ENCODE data around the gene DISC1.

DNA sequence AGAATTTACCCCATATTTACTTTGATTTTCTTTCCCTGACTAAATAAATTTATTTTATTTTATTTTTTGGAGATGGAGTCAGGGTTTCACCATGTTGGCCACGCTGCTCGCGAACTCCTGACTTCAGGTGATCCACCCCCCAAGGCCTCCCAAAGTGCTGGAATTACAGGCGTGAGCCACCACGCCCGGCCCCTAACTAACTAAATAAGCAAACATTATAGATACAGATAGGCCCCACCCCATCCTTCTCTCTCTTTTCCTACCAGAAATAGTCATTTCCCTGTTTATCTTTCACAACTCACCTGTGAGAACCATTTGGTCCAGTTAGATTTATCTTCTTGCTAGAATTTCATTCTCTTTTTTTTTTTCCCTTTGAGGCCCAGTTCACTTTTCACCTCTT, 167.3 kb downstream of the DISC1 start:
- TF ChIP-seq, protein P1, sequence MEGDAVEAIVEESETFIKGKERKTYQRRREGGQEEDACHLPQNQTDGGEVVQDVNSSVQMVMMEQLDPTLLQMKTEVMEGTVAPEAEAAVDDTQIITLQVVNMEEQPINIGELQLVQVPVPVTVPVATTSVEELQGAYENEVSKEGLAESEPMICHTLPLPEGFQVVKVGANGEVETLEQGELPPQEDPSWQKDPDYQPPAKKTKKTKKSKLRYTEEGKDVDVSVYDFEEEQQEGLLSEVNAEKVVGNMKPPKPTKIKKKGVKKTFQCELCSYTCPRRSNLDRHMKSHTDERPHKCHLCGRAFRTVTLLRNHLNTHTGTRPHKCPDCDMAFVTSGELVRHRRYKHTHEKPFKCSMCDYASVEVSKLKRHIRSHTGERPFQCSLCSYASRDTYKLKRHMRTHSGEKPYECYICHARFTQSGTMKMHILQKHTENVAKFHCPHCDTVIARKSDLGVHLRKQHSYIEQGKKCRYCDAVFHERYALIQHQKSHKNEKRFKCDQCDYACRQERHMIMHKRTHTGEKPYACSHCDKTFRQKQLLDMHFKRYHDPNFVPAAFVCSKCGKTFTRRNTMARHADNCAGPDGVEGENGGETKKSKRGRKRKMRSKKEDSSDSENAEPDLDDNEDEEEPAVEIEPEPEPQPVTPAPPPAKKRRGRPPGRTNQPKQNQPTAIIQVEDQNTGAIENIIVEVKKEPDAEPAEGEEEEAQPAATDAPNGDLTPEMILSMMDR (IDR thresholded peaks at IDR 0.05) = no peak
- TF ChIP-seq EZH2 (IDR thresholded peaks at IDR 0.05; ENCODE audit: borderline replicate concordance, insufficient read depth, low read depth, low read length, poor library complexity, severe bottlenecking) = no peak
